Astrocyte (in vitro differentiated cells and primary cell): Measurements from ENCODE around the gene FCHO1.

Source experiments
- CTCF ChIP-seq: IDR thresholded peaks from 2 replicates; pipeline ENCODE4 v1.5.1; 2011; ENCODE audit warnings: low read depth, mild to moderate bottlenecking, inconsistent platforms, low read length, moderate library complexity; ENCODE audit not compliant: insufficient read depth
- EZH2 ChIP-seq: IDR thresholded peaks from 2 replicates; pipeline ENCODE4 v1.6.1; 2012; ENCODE audit warnings: mild to moderate bottlenecking, low read length, inconsistent platforms; ENCODE audit not compliant: insufficient read depth

GRCh38 chr19:17747205-17748098, 3.8 kb upstream of the FCHO1 start:
- TF ChIP-seq CTCF (no peak), EZH2 (no peak)
